LoVo (cell line): ENCODE results near the gene PDSS2.
"Not testable (repeated sequence)": the region's sequence is repeated elsewhere in the genome, so short reads cannot be mapped to it uniquely, and the experiment has no call there.

ENCODE experiments used
- DNase-seq: peaks from one replicate; pipeline ENCODE4 v3.0.0-alpha.2; 2016; ENCODE audit warnings: low spot score

The PDSS2 gene

GRCh38 chr6:107215334-107215733, 244.0 kb downstream of the PDSS2 start:
- DNase-seq = no peak

- DNase-seq = no peak
These were observed 244.7 kb downstream of the PDSS2 start for GRCh38 chr6:107214655-107215054.

- DNase-seq = no peak
These were observed 249.7 kb downstream of the PDSS2 start for GRCh38 chr6:107209406-107210305.

GRCh38 chr6:107207251-107207873, 252.0 kb downstream of the PDSS2 start:
- no peak for DNase-seq

- no peak for DNase-seq
These were observed 254.0 kb downstream of the PDSS2 start for GRCh38 chr6:107205058-107205998.

GRCh38 chr6:107202876-107203468, 256.4 kb downstream of the PDSS2 start:
- no peak for DNase-seq

- no peak for DNase-seq
These were observed 260.5 kb downstream of the PDSS2 start for GRCh38 chr6:107198631-107199416.

GRCh38 chr6:107196152-107196551, 263.2 kb downstream of the PDSS2 start:
- DNase-seq = no peak

GRCh38 chr6:107194723-107195122, 264.6 kb downstream of the PDSS2 start:
- not testable (repeated sequence) for DNase-seq

GRCh38 chr6:107192830-107193229, 266.5 kb downstream of the PDSS2 start:
- no peak for DNase-seq

GRCh38 chr6:107187630-107188029, 271.7 kb downstream of the PDSS2 start:
- DNase-seq = no peak

GRCh38 chr6:107186047-107186446, 273.3 kb downstream of the PDSS2 start:
- no peak for DNase-seq

- DNase-seq = no peak
These were observed 273.9 kb downstream of the PDSS2 start for GRCh38 chr6:107185391-107185970.

- no peak for DNase-seq
These were observed 274.9 kb downstream of the PDSS2 start for GRCh38 chr6:107184435-107184834.

- DNase-seq = no peak
These were observed 279.3 kb downstream of the PDSS2 start for GRCh38 chr6:107180099-107180498.

- no peak for DNase-seq
These were observed 280.4 kb downstream of the PDSS2 start for GRCh38 chr6:107179004-107179403.

GRCh38 chr6:107173779-107174178, 285.6 kb downstream of the PDSS2 start:
- DNase-seq = no peak

GRCh38 chr6:107171513-107171912, 287.9 kb downstream of the PDSS2 start:
- DNase-seq = no peak

GRCh38 chr6:107164299-107164698, 295.1 kb downstream of the PDSS2 start:
- DNase-seq = not testable (repeated sequence)

- no peak for DNase-seq
These were observed 297.8 kb downstream of the PDSS2 start for GRCh38 chr6:107161521-107161920.

- DNase-seq = no peak
These were observed 302.7 kb downstream of the PDSS2 start for GRCh38 chr6:107156617-107157016.
